Fibroblast of the aortic adventitia (primary cell): ENCODE measurements around the gene SLC25A43. TPM values are rescaled to one million over a fixed set of nuclear protein-coding genes. Genes with fewer than 3 reads are reported as not detected.

ENCODE experiments used
- DNase-seq: peaks from one replicate; pipeline ENCODE4 v3.0.0-alpha.2; 2010; ENCODE audit warnings: low read depth
- H3K4me3 ChIP-seq: 2 replicates; pipeline ENCODE4 v1.5.1; 2011; ENCODE audit warnings: low read depth, mild to moderate bottlenecking, control low read depth, low read length, moderate library complexity
- CTCF ChIP-seq: IDR thresholded peaks from 2 replicates; pipeline ENCODE4 v1.5.1; 2011; ENCODE audit warnings: mild to moderate bottlenecking, low read length, control low read depth, inconsistent platforms; ENCODE audit not compliant: insufficient read depth
- small RNA-seq: library from RNA; depleted of rRNA; stranded (forward); fragments of <200 nt; gene quantifications from one replicate; pipeline ENCODE3, GENCODE V24; 2012
- total RNA-seq: library from RNA; depleted of rRNA; stranded (reverse); fragments of >200 nt; gene quantifications from 2 replicates; pipeline ENCODE4 v1.2.3, GENCODE V29; 2012; ENCODE audit warnings: low replicate concordance

Gene SLC25A43
- total RNA-seq, 1 donor, result 22.9 TPM

- no peak for TF ChIP-seq CTCF
- no peak for DNase-seq
- no peak overlapping the region for H3K4me3 ChIP-seq
Measured at GRCh38 chrX:119497185-119497584, 98.0 kb downstream of the SLC25A43 start.

DNA sequence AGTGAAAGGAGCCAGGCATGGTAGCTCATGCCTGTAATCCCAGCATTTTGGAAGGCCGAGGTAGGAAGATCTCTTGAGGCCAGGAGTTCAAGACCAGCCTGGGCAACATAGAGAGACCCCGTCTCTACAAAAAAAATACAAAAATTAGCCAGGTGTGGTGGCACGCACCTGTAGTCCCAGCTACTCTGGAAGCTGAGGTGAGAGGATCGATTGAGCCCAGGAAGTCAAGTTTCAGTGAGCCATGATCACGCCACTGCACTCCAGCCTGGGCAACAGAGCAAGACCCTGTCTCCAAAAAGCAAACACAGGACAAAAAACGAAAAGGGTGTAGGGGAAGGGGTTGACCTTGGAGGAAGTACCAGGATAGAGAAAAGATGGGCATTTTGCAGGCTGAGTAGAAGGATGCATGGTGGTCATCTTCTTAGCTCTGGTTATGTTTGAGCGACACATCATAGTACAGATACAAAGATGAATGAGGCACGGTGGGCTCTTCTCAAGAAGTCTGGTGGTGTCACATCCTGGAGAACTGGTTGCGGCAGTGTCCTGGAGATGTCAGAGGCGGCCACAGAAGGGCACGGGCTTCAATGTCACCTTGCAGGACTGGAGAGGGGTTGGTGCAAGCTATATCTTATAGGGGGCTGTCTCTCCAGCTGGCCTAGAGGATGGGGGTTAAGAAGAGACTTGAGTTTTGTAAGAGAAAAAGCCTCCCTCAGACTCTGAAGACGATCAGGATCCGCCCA lies 101.1 kb downstream of the SLC25A43 start:
- no peak for TF ChIP-seq CTCF
- H3K4me3 ChIP-seq, result no peak overlapping the region
- DNase-seq, result no peak

DNA sequence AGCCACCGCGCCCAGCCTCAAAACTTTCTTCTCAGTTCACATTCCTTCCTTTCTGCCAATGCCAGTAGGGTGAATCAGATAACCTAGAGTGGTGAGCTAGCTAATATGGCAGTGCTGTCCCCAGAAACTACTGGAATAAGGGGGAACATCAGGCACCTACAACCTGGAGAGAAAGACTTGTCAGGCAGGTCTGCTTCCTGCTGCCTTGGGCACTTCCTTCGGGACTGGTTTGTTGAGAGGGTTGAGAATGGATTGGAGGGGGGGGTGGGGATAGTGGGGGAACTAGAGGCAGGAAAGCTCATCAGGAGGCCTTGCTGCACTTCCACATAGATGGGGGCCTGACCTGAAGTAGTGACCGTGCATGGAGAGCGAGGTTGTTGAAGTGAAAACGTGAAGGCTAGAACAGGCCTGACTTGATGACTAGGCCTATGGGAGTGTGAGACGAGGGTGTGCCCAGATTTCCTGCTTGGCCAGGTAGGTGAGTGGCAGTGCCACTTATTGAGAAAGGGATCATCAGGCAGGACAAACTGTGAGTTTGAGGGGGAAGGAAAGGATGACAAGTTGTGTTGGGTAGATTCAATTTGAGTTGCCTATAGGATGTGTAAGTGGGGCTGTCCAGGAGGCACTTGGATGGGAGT lies 102.5 kb downstream of the SLC25A43 start:
- no peak overlapping the region for H3K4me3 ChIP-seq
- DNase-seq, result no peak
- no peak for TF ChIP-seq CTCF

DNA sequence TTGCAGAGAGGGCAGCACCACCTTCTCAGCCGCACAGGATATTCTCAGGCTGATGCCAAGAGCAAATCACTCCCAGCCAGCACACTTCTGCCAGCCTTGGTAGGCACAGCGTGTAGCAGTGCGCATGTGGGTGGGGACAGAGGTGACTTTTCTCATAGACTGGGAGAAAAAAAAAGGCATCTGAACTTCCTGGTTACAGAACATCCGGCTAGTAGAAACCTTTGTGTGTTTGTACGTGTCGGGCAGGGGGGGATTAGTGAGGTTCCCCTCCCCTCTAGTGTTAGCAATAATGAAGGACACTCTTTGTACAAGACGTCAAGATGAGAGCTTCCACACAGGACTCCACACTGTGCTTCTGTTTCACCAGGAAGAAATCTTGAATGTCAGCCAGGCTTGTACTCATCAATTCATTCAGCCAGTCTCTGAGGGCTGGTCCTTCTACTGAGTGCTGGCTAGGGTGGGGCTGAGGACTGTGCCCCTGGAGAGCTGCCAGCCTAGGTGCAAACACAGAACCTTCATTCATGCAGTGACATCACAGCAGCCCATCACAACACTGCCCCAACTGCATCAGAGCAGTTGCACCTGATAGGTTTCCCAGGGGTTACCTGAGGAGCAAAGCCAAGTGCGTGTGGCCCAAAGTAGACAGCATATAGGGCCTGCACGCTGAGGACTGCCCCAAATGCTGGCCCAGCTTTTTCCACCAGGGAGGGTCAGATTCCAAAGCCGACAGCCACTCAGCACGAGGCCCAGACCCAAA lies 103.8 kb downstream of the SLC25A43 start:
- no peak for TF ChIP-seq CTCF
- H3K4me3 ChIP-seq, result no peak overlapping the region
- DNase-seq, result peak; percentile 45

DNA sequence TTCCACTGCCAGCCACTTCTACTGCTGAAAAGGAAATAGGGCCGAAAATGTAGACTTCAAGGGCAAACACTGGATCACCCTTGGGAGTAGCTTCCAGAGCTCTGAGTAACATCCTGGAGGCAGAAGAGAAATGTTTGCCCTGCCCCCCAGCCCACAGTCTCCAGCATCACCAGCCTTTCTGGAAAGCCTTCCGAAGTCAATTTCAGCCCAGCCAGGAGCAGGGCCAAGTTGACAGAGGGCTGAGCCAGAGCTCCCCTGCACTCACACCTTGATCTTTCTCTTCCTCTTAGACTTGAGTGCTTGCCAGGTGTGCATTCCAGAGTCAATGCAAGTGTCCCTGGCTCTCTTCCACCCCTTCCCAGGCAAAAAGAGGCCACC lies 104.3 kb downstream of the SLC25A43 start:
- no peak for TF ChIP-seq CTCF
- DNase-seq, result peak; percentile 90
- H3K4me3 ChIP-seq, result no peak overlapping the region

Small RNA genes within 50 kb of the gene (small RNA-seq; reads per million reads assigned to genes)
- 3.6 reads per million, percentile 84 among the genes with 10 or more reads in this experiment for gene RNU1-67P
- gene RNY3P16, result not detected

Other genes starting within 250 kb of the SLC25A43 start
- gene PGRMC1, start 163.1 kb upstream of the SLC25A43 start, total RNA-seq, result 38.3 and 162 TPM in 2 replicates
- 46.6 and 188 TPM in 2 replicates for gene SLC25A5, start 69.1 kb downstream of the SLC25A43 start, total RNA-seq
- 19.3 and 24.0 TPM in 2 replicates for gene STEEP1, start 166.1 kb downstream of the SLC25A43 start, total RNA-seq
- 25.3 and 50.5 TPM in 2 replicates for gene UBE2A, start 175.2 kb downstream of the SLC25A43 start, total RNA-seq
- gene NKRF, start 207.1 kb downstream of the SLC25A43 start, total RNA-seq, result 5.2 and 6.2 TPM in 2 replicates